Right renal pelvis (tissue), 4 donors: Measurements from ENCODE around the gene TARM1. TPM values are rescaled to one million over a fixed set of nuclear protein-coding genes. Genes with fewer than 3 reads are reported as not detected.
A peak's percentile ranks its signal among the peaks of the same experiment; 100 is the strongest.

ENCODE experiments used
- DNase-seq, 4 donors: peaks; one replicate each; pipeline ENCODE4 v3.0.0-alpha.2; 2013; ENCODE audit warnings: low read depth in 4 of 4, low spot score in 3 of 4, missing footprints in 1 of 4
- polyA plus RNA-seq, 4 donors: library from polyadenylated mRNA; unstranded; fragments of 120-200 nt; gene quantifications; one replicate each; pipeline ENCODE4 v1.2.1, GENCODE V29; 2013; ENCODE audit not compliant: insufficient read length in 4 of 4

The TARM1 gene
- polyA plus RNA-seq = not detected

DNA sequence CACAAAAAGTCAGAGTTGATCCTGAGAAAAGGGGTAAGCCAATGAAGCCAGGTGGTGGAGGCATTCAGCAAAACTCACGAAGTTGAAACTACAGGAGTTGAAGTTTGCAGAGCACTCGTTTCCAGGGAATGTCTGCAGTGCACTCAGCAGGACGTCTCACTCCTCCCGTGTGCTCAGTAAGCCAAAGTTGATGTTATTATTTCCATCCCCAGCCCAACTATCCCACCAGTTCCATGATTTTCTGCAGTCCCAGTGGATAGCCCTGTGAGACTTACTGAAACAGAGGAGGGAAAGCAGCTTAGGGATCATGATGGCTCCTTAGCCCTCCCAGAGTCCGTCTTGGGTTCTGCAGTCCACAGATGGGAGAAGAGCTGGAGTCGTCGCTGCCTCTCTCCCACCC is at the start of gene TARM1:
Gene TARM1, minus strand, starts transcription at position 334 of the 400 bp plus-strand sequence. Its CDS starts 25 bp downstream, at position 309.
- DNase-seq = no peak

DNA sequence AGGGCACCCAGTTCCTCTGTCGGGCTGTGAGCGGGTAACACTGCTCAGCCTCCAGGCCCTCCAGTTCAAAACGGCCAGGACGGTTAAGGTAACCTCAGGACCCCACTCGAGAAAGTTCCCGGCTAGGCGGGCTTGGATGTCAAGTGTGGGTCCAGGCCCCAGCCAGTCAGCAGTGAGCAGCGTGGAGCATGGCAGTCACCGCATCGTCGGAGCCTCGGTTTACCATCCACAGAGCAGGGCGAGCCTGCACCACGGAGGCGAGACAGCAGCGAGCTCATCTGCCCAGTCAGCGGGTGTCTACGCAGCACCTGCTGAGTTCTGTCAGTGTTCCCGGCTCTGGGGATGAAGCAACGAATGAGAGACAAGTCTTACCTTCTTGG is 48.4 kb upstream of the TARM1 start:
- no peak for DNase-seq

DNA sequence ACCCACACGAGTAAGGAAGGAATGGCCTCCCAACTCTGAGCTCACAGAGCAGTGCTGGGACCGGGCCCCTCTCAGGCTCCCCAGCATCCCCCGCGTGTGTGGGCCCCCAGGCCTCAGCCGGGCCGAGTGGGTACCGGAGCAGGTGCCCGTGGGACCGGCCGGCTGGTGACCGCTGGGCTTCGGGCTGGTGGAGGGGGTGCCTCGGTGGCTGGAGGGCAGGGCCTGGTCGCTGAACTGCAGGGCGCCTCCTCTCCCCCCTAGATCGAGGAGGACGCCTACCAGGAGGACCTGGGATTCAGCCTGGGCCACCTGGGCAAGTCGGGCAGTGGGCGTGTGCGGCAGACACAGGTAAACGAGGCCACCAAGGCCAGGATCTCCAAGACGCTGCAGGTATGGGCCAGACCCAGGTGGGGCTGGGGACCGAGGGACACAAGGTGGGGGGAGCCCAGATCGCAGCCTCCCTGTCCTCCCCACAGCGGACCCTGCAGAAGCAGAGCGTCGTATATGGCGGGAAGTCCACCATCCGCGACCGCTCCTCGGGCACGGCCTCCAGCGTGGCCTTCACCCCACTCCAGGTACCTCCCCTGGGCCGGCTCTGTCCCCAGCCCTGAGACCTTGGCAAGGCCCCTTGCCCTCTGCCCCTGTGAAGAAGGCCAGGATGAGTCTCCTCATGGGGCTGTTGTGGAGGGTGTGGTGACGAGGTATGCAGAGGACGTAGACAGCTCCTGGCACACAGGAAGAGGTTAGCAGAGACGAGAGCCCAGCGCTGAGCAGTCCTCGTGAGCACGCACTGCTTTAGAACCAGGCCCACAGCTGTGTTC is 47.8 kb upstream of the TARM1 start:
- no peak for DNase-seq

DNA sequence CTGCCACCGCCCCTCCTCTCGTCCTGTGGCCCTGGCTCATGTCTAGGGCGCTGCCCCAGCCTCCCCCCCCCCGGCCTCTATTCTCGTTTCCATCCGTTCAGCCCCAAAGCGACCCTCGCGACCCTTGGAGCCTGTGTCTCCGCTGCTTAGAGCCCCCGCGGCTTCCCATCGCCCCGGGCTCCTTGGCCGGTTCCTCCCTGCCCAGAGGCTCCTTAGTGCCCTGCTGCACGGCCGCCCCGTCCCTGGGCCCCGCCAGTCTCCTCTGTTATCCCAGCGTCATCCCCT is 47.2 kb upstream of the TARM1 start:
- DNase-seq = no peak

DNA sequence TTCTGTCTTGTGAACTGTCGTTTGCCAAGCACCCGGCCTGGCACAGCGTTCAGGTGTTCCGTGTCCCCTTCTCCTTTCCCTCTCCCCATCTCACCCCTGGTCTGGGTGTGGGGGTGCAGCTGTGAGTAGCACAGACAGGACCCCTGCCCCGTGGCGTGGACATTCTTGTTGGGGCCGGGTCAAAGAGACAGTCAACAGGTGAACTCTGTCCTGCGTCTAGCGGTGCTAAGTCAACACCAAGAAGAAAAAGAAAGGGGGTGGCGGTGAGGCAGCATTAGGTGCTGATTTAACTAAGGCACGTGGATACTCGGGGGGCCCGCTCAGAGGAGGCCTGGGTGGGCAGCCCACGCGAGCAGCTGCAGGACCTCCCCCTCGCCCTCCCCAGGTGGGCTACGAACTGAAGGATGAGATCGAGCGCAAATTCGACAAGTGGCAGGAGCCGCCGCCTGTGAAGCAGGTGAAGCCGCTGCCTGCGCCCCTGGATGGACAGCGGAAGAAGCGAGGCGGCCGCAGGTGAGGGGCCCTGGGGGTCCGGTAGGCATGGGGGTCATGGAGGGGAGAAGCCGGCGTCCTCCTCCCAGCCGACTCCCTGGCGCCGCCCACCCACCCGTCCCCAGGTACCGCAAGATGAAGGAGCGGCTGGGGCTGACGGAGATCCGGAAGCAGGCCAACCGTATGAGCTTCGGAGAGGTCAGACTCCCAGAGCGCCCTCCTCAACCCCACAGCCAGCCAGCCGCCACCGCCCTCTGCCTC is 46.7 kb upstream of the TARM1 start:
- no peak for DNase-seq

DNA sequence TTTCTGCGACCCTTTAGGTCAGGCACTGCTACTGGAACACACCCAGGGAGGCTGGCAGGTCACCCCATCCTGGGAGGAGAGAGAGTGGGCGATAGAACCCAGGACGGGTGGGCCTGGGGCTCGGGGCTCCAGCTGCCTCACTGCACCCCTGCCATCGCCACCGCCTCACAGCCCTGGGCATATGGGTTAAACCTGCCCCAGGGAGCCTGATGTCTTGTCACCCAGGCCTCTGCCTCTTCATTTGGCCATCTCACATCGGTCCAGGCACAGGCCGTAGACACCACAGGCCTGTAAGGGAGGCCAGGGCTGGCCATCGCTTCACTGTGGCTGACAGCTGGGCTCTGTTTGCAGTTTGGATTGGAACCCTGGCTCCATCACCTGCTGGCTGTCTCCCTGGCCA is 44.5 kb upstream of the TARM1 start:
- DNase-seq = no peak

DNA sequence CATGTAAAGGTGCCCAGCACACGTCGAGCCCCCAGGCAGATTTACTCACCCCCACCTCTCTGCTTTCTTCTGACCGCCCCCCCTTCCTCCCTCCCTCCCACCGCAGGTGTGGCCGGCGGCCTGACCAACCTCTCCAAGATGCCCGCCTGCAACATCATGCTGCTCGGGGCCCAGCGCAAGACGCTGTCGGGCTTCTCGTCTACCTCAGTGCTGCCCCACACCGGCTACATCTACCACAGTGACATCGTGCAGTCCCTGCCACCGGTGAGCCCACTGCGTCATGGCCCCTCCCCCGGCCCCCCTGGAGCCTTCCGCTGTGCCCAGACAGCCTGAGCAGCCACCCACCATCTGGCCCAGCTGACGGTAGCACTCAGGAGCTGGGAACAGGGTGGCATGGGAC is 43.2 kb upstream of the TARM1 start:
- DNase-seq = no peak

DNA sequence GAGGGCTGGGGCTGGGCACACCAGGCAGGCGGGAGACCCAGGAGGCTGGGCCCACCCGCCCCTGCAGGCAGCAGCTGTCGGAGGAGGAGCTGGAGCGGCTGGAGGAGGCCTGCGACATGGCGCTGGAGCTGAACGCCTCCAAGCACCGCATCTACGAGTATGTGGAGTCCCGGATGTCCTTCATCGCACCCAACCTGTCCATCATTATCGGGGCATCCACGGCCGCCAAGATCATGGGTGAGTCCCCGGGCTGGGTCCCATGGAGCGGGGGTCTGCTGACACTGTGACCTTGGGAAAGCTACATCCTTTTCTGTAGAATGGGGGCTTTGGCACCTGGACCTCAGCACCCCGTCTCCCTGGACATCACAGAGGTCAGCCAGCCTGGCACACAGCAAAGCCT is 42.5 kb upstream of the TARM1 start:
- no peak for DNase-seq

DNA sequence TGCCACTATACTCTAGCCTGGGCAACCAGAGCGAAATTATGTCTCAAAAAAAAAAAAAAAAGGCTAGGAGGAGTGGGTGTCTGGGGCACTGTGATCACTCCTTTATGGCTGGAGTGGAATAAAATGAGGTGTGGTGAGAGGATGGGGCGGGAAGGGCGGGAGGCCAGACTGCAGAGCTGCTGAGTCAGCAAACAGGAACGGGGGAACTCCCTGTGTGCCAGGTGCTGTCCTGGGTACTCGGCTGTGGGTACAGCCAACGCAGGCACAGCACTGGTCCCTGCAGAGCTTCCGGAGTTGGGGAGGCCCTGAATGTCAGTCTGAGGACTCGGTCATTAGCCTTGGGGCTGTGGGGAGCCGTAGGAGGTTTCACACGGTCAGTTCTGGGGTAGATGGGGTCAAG is 40.1 kb upstream of the TARM1 start:
- DNase-seq = no peak

DNA sequence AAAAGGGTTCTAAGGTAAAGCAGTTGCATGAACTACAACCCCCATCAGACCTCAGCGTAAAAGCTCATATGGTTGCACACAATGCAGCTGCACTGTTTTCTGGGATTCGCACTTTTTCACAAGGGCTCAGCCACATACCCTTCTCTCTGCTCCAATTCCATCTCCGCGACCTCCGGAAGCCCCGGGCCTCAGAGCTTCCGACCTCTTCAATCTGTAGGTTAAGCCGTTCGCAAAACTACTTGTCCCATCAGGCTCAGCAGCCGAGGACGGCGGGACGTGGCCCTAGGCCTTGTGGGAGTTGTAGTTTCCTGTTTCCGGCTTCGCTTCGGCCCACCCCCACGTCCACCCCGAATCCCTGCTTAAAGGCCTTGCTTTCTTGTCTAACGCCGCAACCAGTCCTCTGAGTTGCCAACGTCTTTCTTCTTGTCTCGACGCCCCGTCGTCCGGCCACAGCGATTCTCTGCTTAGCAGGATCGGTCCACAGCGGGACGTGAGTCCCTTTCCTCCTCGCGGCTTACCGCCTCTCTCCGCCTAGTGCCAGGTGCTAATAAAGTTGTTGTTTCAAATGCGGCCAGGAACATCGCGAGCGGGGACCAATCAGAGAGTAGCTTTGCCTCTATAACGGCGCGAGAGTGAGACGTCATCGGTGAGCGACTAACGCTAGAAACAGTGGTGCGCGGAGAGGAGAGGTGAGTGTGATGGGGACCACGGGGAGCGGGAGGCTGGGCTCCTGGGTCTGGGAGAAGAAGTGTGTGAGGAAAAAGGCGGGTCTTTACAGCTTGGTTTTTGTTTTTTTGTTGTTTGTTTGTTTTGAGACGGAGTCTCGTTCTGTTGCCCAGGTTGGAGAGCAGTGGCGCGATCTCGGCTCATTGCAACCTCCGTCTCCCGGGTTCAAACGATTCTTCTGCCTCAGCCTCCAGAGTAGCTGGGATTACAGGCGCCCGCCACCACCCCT is 34.2 kb upstream of the TARM1 start, which contains the start of the genes PRPF31 and TFPT:
Gene PRPF31, plus strand, starts transcription at position 646 of the 955 bp plus-strand sequence. CDS start 2,525 bp downstream, outside the sequence.
Gene TFPT, minus strand, starts transcription at position 549 of the 955 bp plus-strand sequence. Its CDS starts 388 bp downstream, at position 161.
- peak; percentile 97 to 99 (median 98) for DNase-seq

DNA sequence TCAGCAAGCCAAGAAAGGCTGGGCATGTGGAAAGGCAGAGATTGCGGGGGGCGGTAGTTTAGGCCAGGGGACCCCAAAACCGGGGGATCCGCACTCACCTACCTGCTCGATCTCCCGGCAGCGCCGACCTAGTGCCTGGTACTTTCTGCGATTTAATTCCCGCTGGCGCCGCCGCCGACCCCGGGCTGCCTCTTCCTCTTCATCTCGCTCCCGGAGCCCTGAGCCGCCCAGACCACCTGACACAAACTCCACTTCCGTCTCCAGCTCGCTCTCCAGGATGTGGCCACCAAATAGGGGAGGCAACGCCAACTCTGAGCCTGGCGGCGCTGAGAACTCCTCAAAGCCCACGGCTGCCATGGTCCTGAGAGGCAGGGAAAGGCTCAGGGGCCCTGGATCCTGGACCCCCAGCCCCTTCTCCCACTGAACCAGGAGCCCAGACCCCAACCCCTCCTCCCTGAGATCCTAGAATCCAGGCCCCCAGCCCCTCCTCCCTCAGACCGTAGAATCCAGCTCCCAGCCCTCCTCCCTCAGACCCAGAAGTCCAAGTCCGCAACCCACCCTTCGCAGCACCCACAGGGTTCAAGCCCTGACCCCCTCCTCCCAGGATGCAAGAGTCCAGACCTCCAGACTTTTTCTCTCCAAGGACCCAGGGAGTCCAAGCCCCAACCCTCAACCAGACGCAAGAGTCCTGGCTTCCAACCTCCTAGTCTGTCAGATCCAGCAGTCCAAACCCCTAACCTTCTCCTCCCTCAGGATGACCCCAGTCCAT is 33.4 kb upstream of the TARM1 start:
- no peak for DNase-seq

DNA sequence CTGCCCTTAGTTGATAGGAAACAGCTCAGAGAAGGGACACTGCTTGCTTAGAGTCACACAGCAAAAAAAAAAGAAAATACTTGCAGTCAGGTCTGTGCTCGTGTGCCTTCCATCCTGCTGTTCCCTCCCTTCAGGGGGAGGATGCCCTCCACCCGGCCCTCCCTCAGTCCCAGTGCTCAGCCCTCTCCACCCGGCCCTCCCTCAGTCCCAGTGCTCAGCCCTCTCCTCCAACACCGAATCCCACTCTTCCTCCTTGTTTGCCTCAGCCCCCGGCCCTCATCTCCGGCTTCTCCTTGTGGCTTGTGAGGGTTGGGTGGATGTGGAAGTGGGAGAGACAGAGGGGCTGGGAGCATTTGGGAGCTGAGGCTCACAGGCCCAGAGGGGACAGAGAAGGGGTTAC is 28.5 kb upstream of the TARM1 start:
- no peak for DNase-seq

DNA sequence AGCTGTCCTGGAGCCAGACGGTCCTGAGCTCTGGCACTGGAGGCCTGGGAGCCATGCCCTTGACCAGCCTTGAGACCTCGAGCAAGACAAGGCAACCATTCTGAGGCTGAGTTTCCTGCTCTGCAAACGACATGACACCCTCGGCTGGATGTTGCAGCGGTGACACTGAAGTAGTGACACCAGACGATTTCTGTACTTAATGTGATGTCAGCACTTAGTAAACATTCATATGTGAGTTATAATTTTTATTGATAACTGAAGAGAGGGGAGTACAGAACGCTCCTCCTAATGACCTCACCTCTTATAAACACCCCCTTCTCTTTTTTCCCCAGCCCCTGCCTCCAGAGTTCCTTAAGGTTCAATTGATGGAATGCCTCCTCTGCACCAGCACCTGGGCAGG is 27.3 kb upstream of the TARM1 start:
- no peak for DNase-seq

DNA sequence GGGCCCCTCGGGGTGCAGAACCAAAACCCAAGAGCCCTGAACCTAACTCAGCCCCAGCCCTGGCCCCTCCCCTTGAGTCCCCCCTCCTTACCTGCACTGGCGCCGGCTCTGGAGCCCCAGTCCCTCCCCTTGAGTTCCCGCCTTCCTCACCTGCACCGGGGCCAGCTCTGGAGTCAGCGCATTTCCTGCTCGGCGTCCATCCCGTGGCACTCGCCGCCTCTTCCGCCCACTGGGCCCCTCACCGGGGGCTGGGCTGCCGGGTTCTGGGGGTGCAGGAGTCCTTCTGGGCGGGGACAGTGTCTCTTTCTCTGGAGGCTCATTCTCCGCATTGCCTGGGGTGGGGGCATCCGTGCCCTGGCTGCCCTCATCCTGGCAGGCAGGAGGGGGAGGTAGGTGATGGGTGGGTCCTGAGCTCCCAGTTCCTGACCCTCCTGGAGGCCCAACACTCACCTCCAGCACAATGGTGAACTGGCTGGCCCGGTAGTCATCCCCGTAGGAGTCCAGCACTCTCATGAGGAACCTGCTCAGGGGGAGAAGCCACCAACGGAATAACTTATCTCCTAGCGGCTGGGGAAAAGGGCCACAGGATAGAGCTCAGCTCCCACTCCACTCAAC is 26.8 kb upstream of the TARM1 start:
- DNase-seq = no peak

DNA sequence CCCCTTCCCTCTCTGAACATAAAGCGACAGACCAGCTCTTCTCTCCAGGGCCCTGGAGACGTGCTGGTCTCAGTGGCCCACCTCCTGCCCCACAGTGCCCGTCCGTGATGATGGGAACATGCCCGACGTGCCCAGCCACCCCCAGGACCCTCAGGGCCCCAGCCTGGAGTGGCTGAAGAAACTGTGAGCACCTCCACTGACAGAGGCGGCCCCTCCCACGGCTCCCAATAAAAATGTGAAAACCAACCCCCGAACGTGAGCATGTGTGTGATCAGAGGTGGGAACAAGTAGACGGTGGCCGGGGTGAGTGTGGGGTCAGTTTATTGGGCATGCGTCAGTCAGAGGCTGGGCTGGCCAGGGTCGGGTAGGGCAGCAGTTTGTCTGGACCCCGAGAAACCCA is 25.6 kb upstream of the TARM1 start:
- DNase-seq = no peak

DNA sequence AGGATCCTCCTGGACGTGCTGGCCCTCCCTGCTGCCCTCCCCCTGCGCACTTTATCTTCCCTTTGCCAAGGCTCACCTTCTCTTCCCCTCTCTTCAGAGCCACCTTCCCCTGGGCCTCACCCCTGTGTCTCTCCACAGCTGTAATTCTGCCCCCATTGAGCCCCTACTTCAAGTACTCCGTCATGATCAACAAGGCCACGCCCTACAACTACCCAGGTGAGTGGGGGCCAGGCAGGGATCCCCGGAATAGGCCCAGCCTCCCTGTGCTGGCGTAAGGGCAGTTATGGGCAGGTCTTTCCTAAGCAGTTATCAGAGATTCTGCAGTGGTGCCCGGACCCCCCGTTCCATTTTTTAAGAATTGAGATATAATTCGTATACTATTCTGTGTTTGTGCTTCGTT is 24.6 kb upstream of the TARM1 start:
- DNase-seq = no peak

DNA sequence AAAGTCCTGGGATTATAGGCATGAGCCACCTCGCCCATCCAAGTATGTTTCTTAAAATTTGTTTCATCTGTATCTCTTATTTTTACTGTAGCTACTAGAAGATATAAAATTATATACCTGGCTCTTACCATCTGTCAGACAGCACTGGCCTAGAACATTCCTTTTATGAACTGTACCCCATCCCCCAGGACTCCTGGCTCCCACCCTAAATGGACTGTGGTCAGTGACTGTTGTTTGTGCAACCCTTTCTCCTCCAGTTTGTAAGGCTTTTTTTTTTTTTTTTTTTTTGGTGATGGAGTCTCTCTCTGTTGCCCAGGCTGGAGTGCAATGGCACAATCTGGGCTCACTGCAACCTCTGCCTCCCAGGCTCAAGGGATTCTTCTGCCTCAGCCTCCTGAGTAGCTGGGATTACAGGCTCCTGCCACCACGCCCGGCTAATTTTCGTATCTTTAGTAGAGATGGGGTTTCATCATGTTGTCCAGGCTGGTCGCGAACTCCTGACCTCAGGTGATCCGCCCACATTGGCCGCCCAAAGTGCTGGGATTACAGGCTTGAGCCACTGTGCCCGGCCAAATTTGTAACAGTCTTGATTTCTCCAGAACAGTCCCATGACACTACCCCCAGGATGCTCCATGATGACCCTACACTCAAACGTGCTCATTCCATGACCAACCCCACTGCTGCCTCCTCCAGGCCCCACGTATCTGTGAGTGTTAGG is 24.0 kb upstream of the TARM1 start:
- DNase-seq = no peak

DNA sequence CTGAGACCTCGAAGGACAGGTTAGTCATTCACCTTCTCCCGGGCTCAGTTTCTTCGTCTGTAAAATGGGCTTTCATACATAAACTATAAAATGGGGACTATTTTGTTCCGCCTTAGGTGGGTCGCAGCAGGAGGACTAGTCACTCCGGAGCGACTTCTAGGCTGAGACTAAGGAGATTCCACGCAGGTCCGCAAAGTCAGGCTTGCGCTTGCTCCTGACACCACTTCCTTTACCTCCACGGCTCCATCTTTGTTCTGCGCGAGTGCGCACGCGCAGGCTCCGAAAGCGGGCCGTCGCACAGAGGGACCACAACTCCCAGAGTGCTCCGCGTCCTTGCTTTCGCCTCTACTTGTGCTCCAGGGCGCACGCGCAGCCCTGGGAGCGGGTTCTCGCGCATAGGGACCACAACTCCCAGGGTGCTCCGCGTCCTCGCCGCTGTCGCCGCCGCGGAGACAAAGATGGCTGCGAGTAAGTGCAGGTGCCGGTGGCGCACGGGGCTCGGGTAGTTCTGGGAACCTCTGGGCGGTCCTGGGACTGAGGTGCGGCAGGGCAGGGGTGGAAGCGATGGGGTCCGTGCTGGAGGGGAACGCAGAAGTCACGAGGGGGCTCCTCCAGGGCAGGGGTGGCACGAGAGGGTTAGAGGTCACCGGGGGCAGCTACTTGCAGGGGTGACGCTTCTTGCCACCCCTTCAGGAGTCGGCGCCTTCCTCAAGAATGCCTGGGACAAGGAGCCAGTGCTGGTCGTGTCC is 21.4 kb upstream of the TARM1 start, which contains the start of gene NDUFA3:
Gene NDUFA3, plus strand, starts transcription at position 435 of the 749 bp plus-strand sequence. Its CDS starts 24 bp downstream, at position 459.
- peak; percentile 95 to 99 (median 98) for DNase-seq
